HCT116 (cell line): Measurements from ENCODE around the gene PLGLB1. TPM values are rescaled to one million over a fixed set of nuclear protein-coding genes. Genes with fewer than 3 reads are reported as not detected.
"Not testable (repeated sequence)": the region's sequence is repeated elsewhere in the genome, so short reads cannot be mapped to it uniquely, and the experiment has no call there.

Experiments used
- ATAC-seq: fragments of 200-7000 bp; cut with Tn5 transposase; 2 replicates; pipeline ENCODE4 v1.9.1; 2020; ENCODE audit warnings: mild to moderate bottlenecking, moderate library complexity
- BruUV-seq: library from RNA; stranded (reverse); fragments of 400-500 nt; replicated peaks from 2 replicates; lab custom pipeline; 2021; lab: Mats Ljungman, UMichigan
- CTCF ChIA-PET: fragments of 300-600 bp; sonication (Branson Sonifier 250); formaldehyde crosslinking; loops from one replicate; lab custom pipeline; 2021; ENCODE audit warnings: antibody characterized with exemption; lab: Charles Lee
- POLR2A ChIA-PET: fragments of 300-600, 350-600 bp; sonication (Branson Sonifier 250); formaldehyde crosslinking; loops from one replicate; lab custom pipeline; 2021; ENCODE audit warnings: antibody characterized with exemption; lab: Charles Lee
- RAD21 ChIA-PET, 2 experiments: fragments of 300-600 bp; sonication (Branson Sonifier 250); formaldehyde crosslinking; loops; one replicate each; lab custom pipeline; 2023; ENCODE audit warnings: low total read pairs in 2 of 2; ENCODE audit not compliant: uncharacterized antibody in 2 of 2, unreplicated experiment in 2 of 2, low non-redundant PET in 1 of 2; lab: Charles Lee
- DNase-seq: peaks from one replicate; pipeline ENCODE4 v3.0.0-alpha.2; 2010; ENCODE audit warnings: low read depth, low spot score
- H2AFZ ChIP-seq: fragments of 200-600 bp; shearing (Covaris generic), sonication (generic); 2 replicates; pipeline ENCODE4 v1.6.1; 2017; ENCODE audit warnings: low read depth, mixed run types, mixed read lengths, antibody characterized with exemption, low read length; ENCODE audit not compliant: poor library complexity, severe bottlenecking
- H3K27ac ChIP-seq: 2 replicates; pipeline ENCODE4 v1.5.1; 2012; ENCODE audit warnings: low read depth, low read length
- H3K27me3 ChIP-seq: fragments of 200-600 bp; sonication (generic); 2 replicates; pipeline ENCODE4 v1.6.1; 2016; ENCODE audit warnings: mixed run types, low read length, mixed read lengths; ENCODE audit not compliant: insufficient read depth
- H3K36me3 ChIP-seq, 2 experiments: fragments of 200-500 bp in 1 of 2; fragments of 200-600 bp in 1 of 2; sonication (Bioruptor generic) in 1 of 2; sonication (generic) in 1 of 2; 2 replicates each; pipeline versions ENCODE4 v1.5.1 to v1.6.1; 2014 to 2016; ENCODE audit warnings: low read length in 2 of 2, inconsistent platforms in 1 of 2, mixed read lengths in 1 of 2, mixed run types in 1 of 2; ENCODE audit not compliant: insufficient read depth in 2 of 2, control insufficient read depth in 1 of 2
- H3K4me1 ChIP-seq, 2 experiments: fragments of 200-600 bp in 1 of 2; sonication (generic) in 1 of 2; 2 replicates each; pipeline versions ENCODE4 v1.5.1 to v1.6.1; 2012 to 2017; ENCODE audit warnings: low read length in 2 of 2, inconsistent platforms in 1 of 2, mild to moderate bottlenecking in 1 of 2, mixed read lengths in 1 of 2, mixed run types in 1 of 2, moderate library complexity in 1 of 2; ENCODE audit not compliant: insufficient read depth in 2 of 2, control insufficient read depth in 1 of 2
- H3K4me2 ChIP-seq: fragments of 200-600 bp; sonication (generic); 2 replicates; pipeline ENCODE4 v1.6.1; 2017; ENCODE audit warnings: mixed run types, low read length, mixed read lengths
- H3K4me3 ChIP-seq, 2 experiments: fragments of 200-600 bp in 1 of 2; sonication (generic) in 1 of 2; replicated peaks in 1 of 2; 2 replicates each; pipeline ENCODE4 v1.5.1; 2011 to 2016; ENCODE audit warnings: low read length in 2 of 2, control low read depth in 1 of 2, low read depth in 1 of 2, mild to moderate bottlenecking in 1 of 2, mixed read lengths in 1 of 2, mixed run types in 1 of 2
- H3K79me2 ChIP-seq: fragments of 200-600 bp; sonication (generic); 2 replicates; pipeline ENCODE4 v1.6.1; 2017; ENCODE audit warnings: mild to moderate bottlenecking, mixed run types, low read length, moderate library complexity, mixed read lengths; ENCODE audit not compliant: insufficient read depth
- H3K9ac ChIP-seq: fragments of 200-600 bp; sonication (generic); 2 replicates; pipeline ENCODE4 v1.6.1; 2016; ENCODE audit warnings: low read length, mixed read lengths
- H3K9me2 ChIP-seq: fragments of 200-600 bp; sonication (generic), shearing (Covaris generic); 2 replicates; pipeline ENCODE4 v1.6.1; 2017; ENCODE audit warnings: mixed run types, mild to moderate bottlenecking, moderate library complexity; ENCODE audit not compliant: insufficient read depth
- H3K9me3 ChIP-seq, 2 experiments: fragments of 200-500 bp in 1 of 2; fragments of 200-600 bp in 1 of 2; sonication (Bioruptor generic) in 1 of 2; sonication (generic) in 1 of 2; 2 replicates each; pipeline ENCODE4 v1.6.1; 2014 to 2017; ENCODE audit warnings: low read length in 2 of 2, mixed read lengths in 2 of 2, inconsistent platforms in 1 of 2, low read depth in 1 of 2, mild to moderate bottlenecking in 1 of 2, mixed run types in 1 of 2, moderate library complexity in 1 of 2; ENCODE audit not compliant: control insufficient read depth in 1 of 2, insufficient read depth in 1 of 2
- H4K20me1 ChIP-seq: fragments of 200-600 bp; sonication (generic), shearing (Covaris generic); 2 replicates; pipeline ENCODE4 v1.6.1; 2017; ENCODE audit warnings: mixed run types, mild to moderate bottlenecking, moderate library complexity; ENCODE audit not compliant: insufficient read depth
- intact Hi-C: fragments of 100-400 bp; cut with micrococcal nuclease; formaldehyde crosslinking; loops from 2 replicates; pipeline ENCODE4 v1.10.0; 2022
- total RNA-seq: library from RNA; stranded (reverse); gene quantifications from one replicate; pipeline ENCODE4 v1.2.1, GENCODE V29; 2021; ENCODE audit not compliant: unreplicated experiment

The PLGLB1 gene
- total RNA-seq, 1 experiment from 2014 or later: 1.3 TPM

DNA sequence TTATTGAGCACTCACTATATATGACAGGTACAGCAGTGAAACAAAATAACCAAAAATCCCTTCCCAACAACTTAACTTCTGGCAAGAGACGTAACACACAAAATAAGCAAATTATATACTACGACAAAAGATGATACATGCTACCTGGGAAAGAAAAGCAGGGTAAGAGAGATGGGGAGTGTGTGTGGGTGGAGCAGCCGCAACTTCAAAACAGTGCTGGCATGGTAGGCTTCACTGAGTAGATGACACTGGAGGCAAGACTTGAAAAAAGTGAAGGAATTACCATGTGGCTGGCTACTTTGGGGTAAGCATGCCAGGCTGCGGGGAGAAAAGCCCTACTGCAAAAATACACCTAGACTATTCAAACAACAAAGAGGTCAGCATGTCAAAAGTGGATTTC is 36.0 kb upstream of the PLGLB1 start:
- H3K9me2 ChIP-seq, H3K4me2 ChIP-seq, H3K4me3 ChIP-seq, RAD21 ChIA-PET, H3K4me1 ChIP-seq, ATAC-seq, CTCF ChIA-PET, H3K27me3 ChIP-seq, H3K9me3 ChIP-seq, POLR2A ChIA-PET, H3K9ac ChIP-seq, H4K20me1 ChIP-seq, H3K27ac ChIP-seq, DNase-seq, BruUV-seq, intact Hi-C loops, H3K79me2 ChIP-seq, H3K36me3 ChIP-seq, H2AFZ ChIP-seq: not testable (repeated sequence)

DNA sequence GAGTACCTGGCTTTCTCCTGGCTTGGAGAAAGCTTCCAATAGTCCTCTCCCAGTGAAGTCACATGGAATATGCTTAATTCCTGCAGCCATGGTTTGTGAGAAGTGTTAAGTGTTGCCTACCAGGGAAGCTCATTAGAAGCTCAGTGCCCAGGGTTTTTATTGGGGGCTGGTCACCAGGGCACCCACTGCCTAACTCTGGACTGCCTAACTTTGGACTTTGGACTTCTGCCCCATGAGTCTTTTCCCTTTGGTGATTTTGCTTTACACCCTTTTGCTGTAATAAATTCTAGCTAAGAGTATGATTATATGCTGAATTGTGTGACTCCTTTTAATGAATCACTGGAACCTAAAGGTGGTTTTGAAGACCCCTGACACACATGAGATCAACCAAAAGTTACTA is 35.2 kb upstream of the PLGLB1 start:
- CTCF ChIA-PET, intact Hi-C loops, H2AFZ ChIP-seq, H3K27me3 ChIP-seq, H3K36me3 ChIP-seq, ATAC-seq, H4K20me1 ChIP-seq, H3K4me3 ChIP-seq, BruUV-seq, H3K4me2 ChIP-seq, DNase-seq, POLR2A ChIA-PET, H3K9ac ChIP-seq, H3K9me2 ChIP-seq, H3K4me1 ChIP-seq, H3K9me3 ChIP-seq, RAD21 ChIA-PET, H3K79me2 ChIP-seq, H3K27ac ChIP-seq: not testable (repeated sequence)

DNA sequence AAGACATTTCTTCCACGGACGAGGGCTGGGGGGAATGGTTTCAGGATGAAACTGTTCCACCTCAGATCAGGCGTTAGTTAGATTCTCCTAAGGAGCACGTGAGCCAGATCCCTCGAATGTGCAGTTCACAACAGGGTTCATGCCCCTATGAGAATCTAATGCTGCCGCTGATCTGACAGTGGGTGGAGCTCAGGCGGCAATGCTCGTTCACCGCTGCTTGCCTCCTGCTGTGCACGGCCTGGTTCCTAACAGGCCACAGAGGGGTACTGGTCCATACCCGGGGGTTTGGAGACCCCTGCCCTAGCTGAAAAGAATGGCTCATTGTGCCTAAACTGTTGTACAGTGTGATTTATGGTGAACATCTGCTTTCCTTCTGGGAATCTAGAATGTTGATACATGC is 34.8 kb upstream of the PLGLB1 start:
- H3K4me2 ChIP-seq, intact Hi-C loops, H3K9me2 ChIP-seq, H3K9me3 ChIP-seq, BruUV-seq, RAD21 ChIA-PET, ATAC-seq, H3K4me3 ChIP-seq, H3K36me3 ChIP-seq, CTCF ChIA-PET, H2AFZ ChIP-seq, POLR2A ChIA-PET, H3K27ac ChIP-seq, H3K27me3 ChIP-seq, H4K20me1 ChIP-seq, DNase-seq, H3K9ac ChIP-seq, H3K4me1 ChIP-seq, H3K79me2 ChIP-seq: not testable (repeated sequence)

DNA sequence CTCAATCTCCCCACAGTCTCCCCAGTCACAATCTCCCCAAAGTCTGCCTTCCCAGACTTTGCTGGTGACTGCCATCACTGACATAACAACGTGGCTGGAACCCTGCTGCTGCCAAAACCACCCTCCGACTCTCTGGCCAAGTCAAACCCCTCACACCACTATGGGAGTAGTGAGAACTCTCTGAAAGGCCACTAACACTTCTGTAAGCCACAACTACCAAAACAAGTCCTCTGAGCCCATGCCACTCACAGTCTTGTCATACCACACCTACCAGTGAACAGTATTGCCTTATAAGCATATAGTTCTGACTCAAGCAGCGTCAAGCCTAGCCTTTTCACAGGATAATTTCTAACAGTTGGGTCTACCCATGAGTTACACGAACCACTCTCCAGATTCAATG is 32.7 kb upstream of the PLGLB1 start:
- H3K4me1 ChIP-seq, RAD21 ChIA-PET, CTCF ChIA-PET, H3K4me2 ChIP-seq, ATAC-seq, H3K9me3 ChIP-seq, intact Hi-C loops, H3K36me3 ChIP-seq, H3K27ac ChIP-seq, H3K9ac ChIP-seq, H3K4me3 ChIP-seq, DNase-seq, H2AFZ ChIP-seq, H4K20me1 ChIP-seq, H3K27me3 ChIP-seq, H3K79me2 ChIP-seq, POLR2A ChIA-PET, H3K9me2 ChIP-seq, BruUV-seq: not testable (repeated sequence)
